Endothelial cell of umbilical vein (primary cell): ENCODE data around the gene KLRF1. TPM values are rescaled to one million over a fixed set of nuclear protein-coding genes. Genes with fewer than 3 reads are reported as not detected.

Experiments used
- BruUV-seq: library from RNA; stranded (reverse); fragments of 400-500 nt; replicated peaks from 2 replicates; lab custom pipeline; 2021; lab: Mats Ljungman, UMichigan
- CTCF ChIA-PET: fragments of 300-600, 350-600 bp; sonication (Branson Sonifier 250); formaldehyde crosslinking; loops from one replicate; lab custom pipeline; 2021; ENCODE audit warnings: antibody characterized with exemption, inconsistent platforms; lab: Charles Lee
- POLR2A ChIA-PET: fragments of 300-600, 350-600 bp; sonication (Branson Sonifier 250); formaldehyde crosslinking; loops from one replicate; lab custom pipeline; 2021; ENCODE audit warnings: antibody characterized with exemption, inconsistent platforms; lab: Charles Lee
- DNase-seq: peaks from one replicate; pipeline ENCODE4 v3.0.0-alpha.2; 2011; ENCODE audit warnings: low read depth, low spot score
- FAIRE-seq: peaks from 2 replicates; lab custom pipeline; 2011; peaks lifted over from hg19 to GRCh38; lab: Jason Lieb, UNC
- H2AFZ ChIP-seq: 2 replicates; pipeline ENCODE4 v1.6.0; 2012; ENCODE audit warnings: low read depth, low read length, control low read depth, inconsistent platforms
- H3K27ac ChIP-seq: 2 replicates; pipeline ENCODE4 v1.5.1; 2011; ENCODE audit warnings: low read depth, mild to moderate bottlenecking, control low read depth, low read length, moderate library complexity; ENCODE audit not compliant: insufficient read depth
- H3K27me3 ChIP-seq, 2 experiments: 2 replicates each; pipeline versions ENCODE4 v1.6.0 to v1.6.1; 2011; ENCODE audit warnings: low read length in 2 of 2, mixed read lengths in 1 of 2; ENCODE audit not compliant: control insufficient read depth in 2 of 2, insufficient read depth in 2 of 2
- H3K36me3 ChIP-seq, 2 experiments: 2 replicates in 1 of 2; 3 replicates in 1 of 2; pipeline ENCODE4 v1.5.1; 2011; ENCODE audit warnings: low read length in 2 of 2, mild to moderate bottlenecking in 1 of 2, moderate library complexity in 1 of 2; ENCODE audit not compliant: control insufficient read depth in 2 of 2, insufficient read depth in 2 of 2; ENCODE audit errors: extremely low read depth in 1 of 2
- H3K4me1 ChIP-seq: 3 replicates; pipeline ENCODE4 v1.5.1; 2011; ENCODE audit warnings: mild to moderate bottlenecking, low read length; ENCODE audit not compliant: control insufficient read depth, insufficient read depth; ENCODE audit errors: extremely low read depth
- H3K4me2 ChIP-seq: 2 replicates; pipeline ENCODE4 v1.6.1; 2011; ENCODE audit warnings: low read length, control low read depth, mixed read lengths; ENCODE audit not compliant: insufficient read depth
- H3K4me3 ChIP-seq, 3 experiments: fragments of 200-600 bp in 1 of 3; sonication (generic), shearing (Covaris generic) in 1 of 3; replicated peaks in 1 of 3; 2 replicates each; pipeline ENCODE4 v1.5.1; 2011 to 2016; ENCODE audit warnings: control low read depth in 3 of 3, low read length in 3 of 3, mild to moderate bottlenecking in 2 of 3, inconsistent platforms in 1 of 3, low read depth in 1 of 3, moderate library complexity in 1 of 3; ENCODE audit not compliant: insufficient read depth in 1 of 3
- H3K79me2 ChIP-seq: 2 replicates; pipeline ENCODE4 v1.6.0; 2012; ENCODE audit warnings: low read length, inconsistent platforms; ENCODE audit not compliant: control insufficient read depth, insufficient read depth
- H3K9ac ChIP-seq: replicated peaks from 2 replicates; pipeline ENCODE3; 2011; ENCODE audit warnings: low read length, control low read depth; ENCODE audit not compliant: insufficient read depth; ENCODE audit errors: extremely low read depth
- H3K9me1 ChIP-seq: replicated peaks from 3 replicates; pipeline ENCODE4 v1.6.0; 2011; ENCODE audit warnings: mild to moderate bottlenecking, low read length; ENCODE audit not compliant: control insufficient read depth, insufficient read depth; ENCODE audit errors: extremely low read depth
- H3K9me3 ChIP-seq: replicated peaks from 2 replicates; pipeline ENCODE4 v1.5.1; 2012; ENCODE audit warnings: low read length, inconsistent platforms; ENCODE audit not compliant: control insufficient read depth, insufficient read depth
- H4K20me1 ChIP-seq: replicated peaks from 2 replicates; pipeline ENCODE3; 2011; ENCODE audit warnings: mild to moderate bottlenecking, low read length; ENCODE audit not compliant: control insufficient read depth, insufficient read depth; ENCODE audit errors: extremely low read depth
- CTCF ChIP-seq, 2 donors: IDR thresholded peaks; 1 replicate in 1 of 2; 2 replicates in 1 of 2; pipeline ENCODE4 v1.5.1; 2011; ENCODE audit warnings: low read length in 2 of 2, mild to moderate bottlenecking in 2 of 2, moderate library complexity in 2 of 2, control low read depth in 1 of 2, inconsistent platforms in 1 of 2, low read depth in 1 of 2; ENCODE audit not compliant: insufficient read depth in 1 of 2; ENCODE audit errors: extremely low read depth in 1 of 2
- GATA2 ChIP-seq: IDR thresholded peaks from 2 replicates; pipeline ENCODE4 v1.7.0; 2011; ENCODE audit warnings: low read depth, mild to moderate bottlenecking, moderate library complexity, mixed read lengths, low read length; ENCODE audit not compliant: insufficient read length, insufficient read depth
- JUN ChIP-seq: IDR thresholded peaks from 2 replicates; pipeline ENCODE4 v1.6.1; 2011; ENCODE audit warnings: borderline replicate concordance, low read depth; ENCODE audit not compliant: insufficient read length, insufficient read depth
- MAX ChIP-seq: IDR thresholded peaks from 2 replicates; pipeline ENCODE4 v1.6.1; 2011; ENCODE audit not compliant: insufficient read depth, insufficient read length
- MYC ChIP-seq: IDR thresholded peaks from one replicate; pipeline ENCODE4 v1.6.1; 2011; ENCODE audit warnings: mild to moderate bottlenecking, low read depth, low read length
- POLR2A ChIP-seq: IDR thresholded peaks from 2 replicates; pipeline ENCODE4 v1.6.1; 2012; ENCODE audit warnings: low read depth, mild to moderate bottlenecking, control low read depth, low read length
- dilution Hi-C: fragments of 300-500 bp; cut with MboI; formaldehyde crosslinking; loops from one replicate; pipeline ENCODE4 v1.15.0; 2019; ENCODE audit warnings: low sequenced_read_pairs; ENCODE audit not compliant: extremely low pct_ligation_motif_present
- intact Hi-C: fragments of 100-400 bp; cut with micrococcal nuclease; formaldehyde crosslinking; loops from one replicate; pipeline ENCODE4 v1.10.0; 2022
- polyA plus RNA-seq, 4 experiments: library from polyadenylated mRNA; depleted of rRNA in 3 of 4; stranded (reverse) in 3 of 4; unstranded in 1 of 4; fragments of >200 nt; gene quantifications; 2 replicates each; pipeline versions ENCODE4 v1.2.1 to v1.2.3, GENCODE V29; 2011 to 2012; ENCODE audit warnings: missing spikeins in 1 of 4
- total RNA-seq: library from RNA; stranded (reverse); gene quantifications from 2 replicates; pipeline ENCODE4 v1.2.3, GENCODE V29; 2021

Gene KLRF1
- total and polyA plus RNA-seq, 2 donors (not counting 3 experiments of a cell fraction or from before 2014, with no cell fraction given) = not detected

DNA sequence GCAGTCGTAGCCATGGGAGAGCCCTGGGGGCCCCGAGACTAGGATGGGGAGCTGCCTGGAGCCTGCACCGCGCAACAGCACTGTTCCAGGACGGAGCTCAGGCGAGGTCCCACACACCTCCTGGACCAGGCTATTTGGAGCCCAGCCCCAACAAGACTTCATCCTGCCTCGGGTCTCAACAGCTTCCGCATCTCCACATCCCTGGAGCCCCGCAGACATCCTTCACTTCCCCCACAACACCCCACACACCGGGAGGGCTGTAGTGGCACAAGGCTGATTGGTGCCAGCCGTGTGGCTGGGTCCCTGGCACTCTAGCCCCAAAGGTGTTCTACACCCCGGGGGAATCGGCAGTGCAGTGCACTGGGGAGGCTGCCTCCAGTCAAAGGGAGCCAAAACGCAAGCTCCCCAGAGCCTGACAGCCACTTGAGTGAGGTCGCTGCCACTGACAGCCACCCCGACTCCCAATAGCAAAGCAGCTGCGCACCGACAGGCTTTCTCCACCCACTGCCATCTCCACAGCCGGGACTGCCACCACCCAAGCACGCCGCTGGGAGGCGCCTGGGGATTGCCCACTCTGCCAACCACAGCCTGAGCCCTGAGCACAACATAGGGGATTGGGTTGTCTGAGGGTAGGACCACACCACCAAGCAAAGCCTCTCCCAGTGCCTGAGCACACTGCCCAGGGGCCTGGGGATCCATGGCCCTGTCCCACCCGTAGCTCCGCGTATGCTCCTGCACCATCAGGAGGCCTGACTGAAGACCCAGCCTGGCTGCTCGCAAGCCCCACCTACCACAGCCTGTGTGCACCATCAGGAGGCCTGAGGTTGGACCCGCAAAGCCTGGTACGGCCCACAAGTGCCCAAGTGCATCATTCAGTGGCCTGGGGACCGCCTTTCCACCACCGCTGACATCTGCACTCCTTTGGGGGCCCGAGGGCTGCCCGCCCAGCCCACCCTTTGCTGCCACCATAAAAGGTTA is 13.2 kb upstream of the KLRF1 start:
- Histone ChIP-seq H4K20me1 (no peaks in the 10 kb centered on the region), H3K79me2 (no peaks in the 10 kb centered on the region), H3K9ac (no peak overlapping the region), H3K27me3 (peaks cover 0 to 7% of the 10 kb centered on the region in 2 experiments), H3K4me2 (peak overlapping the region; percentile 43), H3K36me3 (no peaks in the 10 kb centered on the region), H2AFZ (peak overlapping the region; percentile 74), H3K9me3 (no peaks in the 10 kb centered on the region), H3K4me1 (no peaks in the 10 kb centered on the region), H3K27ac (no peak overlapping the region), H3K9me1 (no peaks in the 10 kb centered on the region), H3K4me3 (peak overlapping the region in 2 of 3 experiments; percentile 3 to 28)
- no peak for TF ChIP-seq MYC
- TF ChIP-seq CTCF (IDR thresholded peaks at IDR 0.05; ENCODE audit: extremely low read depth in 1 of 2, insufficient read depth in 1 of 2, low read depth in 1 of 2, low read length in 2 of 2) = peak; percentile 93 to 99
- TF ChIP-seq GATA2 = no peak
- TF ChIP-seq JUN = no peak
- no peak for TF ChIP-seq POLR2A
- no peak for TF ChIP-seq MAX
- CTCF ChIA-PET = interaction anchor here (0.6 to 5.9 kb wide), 32 partner anchors 8 to 356 kb away, joined by 3 to 75 read pairs (median 4); partner anchors contain the start of genes CLEC12B and CLEC2A
- FAIRE-seq = peak; percentile 54
- DNase-seq = peak; percentile 74
- dilution Hi-C loops (no loop called here), intact Hi-C loops (loop anchor here (1.0 kb wide), 5 partner anchors 64 to 376 kb away; no protein-coding TSS in a partner anchor)
- no TSS peak for BruUV-seq
- POLR2A ChIA-PET = no interaction called here
